ENCODE data around the gene CCR5AS.

Gene CCR5AS

DNA sequence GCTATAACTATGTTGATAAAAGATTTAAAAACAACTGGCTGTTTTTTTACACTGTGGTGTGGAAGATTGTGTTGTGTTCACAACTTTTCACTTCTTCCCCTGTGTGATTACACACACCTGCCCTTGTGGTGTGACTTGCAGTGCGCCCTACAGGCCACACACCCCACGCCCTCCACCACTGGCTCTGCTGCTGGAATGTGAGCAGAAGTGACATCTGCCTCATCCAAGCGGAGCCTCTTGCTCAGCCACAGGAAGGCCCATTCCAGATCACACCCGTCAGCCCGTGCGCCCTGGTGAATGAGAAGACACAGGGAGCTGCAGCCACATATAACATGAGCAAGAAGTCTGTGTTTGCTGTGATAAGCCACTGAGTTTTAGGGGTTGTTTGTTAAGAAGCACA lies 46.0 kb downstream of the CCR5AS start:
- no peak for DNase-seq (ENCODE audit: low spot score)
- peaks cover 3% of the 10 kb centered on the region for H3K4me1 ChIP-seq (ENCODE audit: insufficient read depth)
- H3K4me3 ChIP-seq: no peak overlapping the region
- H3K9me3 ChIP-seq (ENCODE audit: low read depth): no peaks in the 10 kb centered on the region
- no peak overlapping the region for H3K4me2 ChIP-seq
- H3K79me2 ChIP-seq: no peaks in the 10 kb centered on the region
- 54% methylated on average over 6 of the region's 6 CpGs for WGBS (ENCODE audit: low lambda C conversion rate, missing lambda C conversion rate)
- no peak overlapping the region for H3K27ac ChIP-seq
- peaks cover 5% of the 10 kb centered on the region for H3K27me3 ChIP-seq
- H2AFZ ChIP-seq: no peak overlapping the region
- no peaks in the 10 kb centered on the region for H3K36me3 ChIP-seq (replicated peaks; ENCODE audit: insufficient read depth, low read depth)
- H3K9me2 ChIP-seq (replicated peaks; ENCODE audit: insufficient read depth): no peaks in the 10 kb centered on the region
- H4K20me1 ChIP-seq (ENCODE audit: insufficient read depth, poor library complexity, severe bottlenecking): no peaks in the 10 kb centered on the region
- TF ChIP-seq EZH2 (IDR thresholded peaks at IDR 0.05; ENCODE audit: borderline replicate concordance) (no peak), EZH2phosphoT487 (IDR thresholded peaks at IDR 0.05; ENCODE audit: low read depth, severe bottlenecking, unreplicated experiment) (no peak)
- TF ChIP-seq, protein P1, sequence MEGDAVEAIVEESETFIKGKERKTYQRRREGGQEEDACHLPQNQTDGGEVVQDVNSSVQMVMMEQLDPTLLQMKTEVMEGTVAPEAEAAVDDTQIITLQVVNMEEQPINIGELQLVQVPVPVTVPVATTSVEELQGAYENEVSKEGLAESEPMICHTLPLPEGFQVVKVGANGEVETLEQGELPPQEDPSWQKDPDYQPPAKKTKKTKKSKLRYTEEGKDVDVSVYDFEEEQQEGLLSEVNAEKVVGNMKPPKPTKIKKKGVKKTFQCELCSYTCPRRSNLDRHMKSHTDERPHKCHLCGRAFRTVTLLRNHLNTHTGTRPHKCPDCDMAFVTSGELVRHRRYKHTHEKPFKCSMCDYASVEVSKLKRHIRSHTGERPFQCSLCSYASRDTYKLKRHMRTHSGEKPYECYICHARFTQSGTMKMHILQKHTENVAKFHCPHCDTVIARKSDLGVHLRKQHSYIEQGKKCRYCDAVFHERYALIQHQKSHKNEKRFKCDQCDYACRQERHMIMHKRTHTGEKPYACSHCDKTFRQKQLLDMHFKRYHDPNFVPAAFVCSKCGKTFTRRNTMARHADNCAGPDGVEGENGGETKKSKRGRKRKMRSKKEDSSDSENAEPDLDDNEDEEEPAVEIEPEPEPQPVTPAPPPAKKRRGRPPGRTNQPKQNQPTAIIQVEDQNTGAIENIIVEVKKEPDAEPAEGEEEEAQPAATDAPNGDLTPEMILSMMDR (IDR thresholded peaks at IDR 0.05; ENCODE audit: poor library complexity): no peak

DNA sequence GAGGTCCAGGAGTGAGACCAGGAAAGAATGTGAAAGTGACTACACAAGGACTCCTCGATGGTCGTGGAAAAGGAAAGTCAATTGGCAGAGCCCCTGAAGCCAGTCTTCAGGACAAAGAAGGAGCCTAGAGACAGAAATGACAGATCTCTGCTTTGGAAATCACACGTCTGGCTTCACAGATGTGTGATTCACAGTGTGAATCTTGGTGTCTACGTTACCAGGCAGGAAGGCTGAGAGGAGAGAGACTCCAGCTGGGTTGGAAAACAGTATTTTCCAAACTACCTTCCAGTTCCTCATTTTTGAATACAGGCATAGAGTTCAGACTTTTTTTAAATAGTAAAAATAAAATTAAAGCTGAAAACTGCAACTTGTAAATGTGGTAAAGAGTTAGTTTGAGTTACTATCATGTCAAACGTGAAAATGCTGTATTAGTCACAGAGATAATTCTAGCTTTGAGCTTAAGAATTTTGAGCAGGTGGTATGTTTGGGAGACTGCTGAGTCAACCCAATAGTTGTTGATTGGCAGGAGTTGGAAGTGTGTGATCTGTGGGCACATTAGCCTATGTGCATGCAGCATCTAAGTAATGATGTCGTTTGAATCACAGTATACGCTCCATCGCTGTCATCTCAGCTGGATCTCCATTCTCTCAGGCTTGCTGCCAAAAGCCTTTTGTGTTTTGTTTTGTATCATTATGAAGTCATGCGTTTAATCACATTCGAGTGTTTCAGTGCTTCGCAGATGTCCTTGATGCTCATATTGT lies 47.0 kb downstream of the CCR5AS start:
- Histone ChIP-seq H3K4me3 (no peak overlapping the region), H3K9me3 (ENCODE audit: low read depth) (no peaks in the 10 kb centered on the region), H4K20me1 (ENCODE audit: insufficient read depth, poor library complexity, severe bottlenecking) (no peaks in the 10 kb centered on the region), H3K4me1 (ENCODE audit: insufficient read depth) (peaks cover 3% of the 10 kb centered on the region), H3K27me3 (peaks cover 5% of the 10 kb centered on the region), H3K27ac (no peak overlapping the region), H3K4me2 (no peak overlapping the region), H3K9me2 (replicated peaks; ENCODE audit: insufficient read depth) (no peaks in the 10 kb centered on the region), H2AFZ (no peak overlapping the region), H3K79me2 (no peaks in the 10 kb centered on the region), H3K36me3 (replicated peaks; ENCODE audit: insufficient read depth, low read depth) (no peaks in the 10 kb centered on the region)
- TF ChIP-seq EZH2 (IDR thresholded peaks at IDR 0.05; ENCODE audit: borderline replicate concordance): no peak
- TF ChIP-seq EZH2phosphoT487 (IDR thresholded peaks at IDR 0.05; ENCODE audit: low read depth, severe bottlenecking, unreplicated experiment): no peak
- TF ChIP-seq, protein P1 (IDR thresholded peaks at IDR 0.05; ENCODE audit: poor library complexity): no peak
- DNase-seq (ENCODE audit: low spot score): no peak
- WGBS (ENCODE audit: low lambda C conversion rate, missing lambda C conversion rate): 80% methylated on average over 11 of the region's 11 CpGs

DNA sequence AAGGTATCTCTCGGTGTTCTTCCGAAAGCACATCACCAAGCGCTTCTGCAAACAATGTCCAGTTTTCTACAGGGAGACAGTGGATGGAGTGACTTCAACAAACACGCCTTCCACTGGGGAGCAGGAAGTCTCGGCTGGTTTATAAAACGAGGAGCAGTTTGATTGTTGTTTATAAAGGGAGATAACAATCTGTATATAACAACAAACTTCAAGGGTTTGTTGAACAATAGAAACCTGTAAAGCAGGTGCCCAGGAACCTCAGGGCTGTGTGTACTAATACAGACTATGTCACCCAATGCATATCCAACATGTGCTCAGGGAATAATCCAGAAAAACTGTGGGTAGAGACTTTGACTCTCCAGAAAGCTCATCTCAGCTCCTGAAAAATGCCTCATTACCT lies 48.4 kb downstream of the CCR5AS start:
- H3K36me3 ChIP-seq (replicated peaks; ENCODE audit: insufficient read depth, low read depth): no peaks in the 10 kb centered on the region
- H3K9me3 ChIP-seq (ENCODE audit: low read depth): no peaks in the 10 kb centered on the region
- WGBS (ENCODE audit: low lambda C conversion rate, missing lambda C conversion rate): 76% methylated on average over 6 of the region's 6 CpGs
- no peak overlapping the region for H2AFZ ChIP-seq
- H3K9me2 ChIP-seq (replicated peaks; ENCODE audit: insufficient read depth): no peaks in the 10 kb centered on the region
- H3K27ac ChIP-seq: no peak overlapping the region
- no peaks in the 10 kb centered on the region for H3K79me2 ChIP-seq
- TF ChIP-seq, protein P1 (IDR thresholded peaks at IDR 0.05; ENCODE audit: poor library complexity): no peak
- TF ChIP-seq EZH2phosphoT487 (IDR thresholded peaks at IDR 0.05; ENCODE audit: low read depth, severe bottlenecking, unreplicated experiment) (no peak), EZH2 (IDR thresholded peaks at IDR 0.05; ENCODE audit: borderline replicate concordance) (no peak)
- peaks cover 10% of the 10 kb centered on the region for H3K4me1 ChIP-seq (ENCODE audit: insufficient read depth)
- no peak overlapping the region for H3K4me2 ChIP-seq
- no peak for DNase-seq (ENCODE audit: low spot score)
- no peaks in the 10 kb centered on the region for H3K27me3 ChIP-seq
- no peaks in the 10 kb centered on the region for H4K20me1 ChIP-seq (ENCODE audit: insufficient read depth, poor library complexity, severe bottlenecking)
- no peak overlapping the region for H3K4me3 ChIP-seq

Data from hepatocyte (in vitro differentiated cells).